Activated CD8-positive, alpha-beta T cell treated with anti-CD3 and anti-CD28 coated beads for 36 hours (primary cell): ENCODE results near the gene PECR. TPM values are rescaled to one million over a fixed set of nuclear protein-coding genes. Genes with fewer than 3 reads are reported as not detected.

Source experiments
- ATAC-seq: fragments of 200-7000 bp; cut with Tn5 transposase; one replicate; pipeline ENCODE4 v1.10.0; 2021; ENCODE audit warnings: mild to moderate bottlenecking, moderate library complexity
- CTCF ChIA-PET: fragments of 350-600 bp; sonication (Branson Sonifier 250); formaldehyde crosslinking; loops from one replicate; lab custom pipeline; 2021; ENCODE audit warnings: antibody characterized with exemption; lab: Charles Lee
- POLR2A ChIA-PET: fragments of 350-600 bp; sonication (Branson Sonifier 250); formaldehyde crosslinking; loops from one replicate; lab custom pipeline; 2021; ENCODE audit warnings: antibody characterized with exemption; lab: Charles Lee
- DNase-seq: peaks from one replicate; pipeline ENCODE4 v3.0.0-alpha.2; 2020
- H3K27ac Mint-ChIP-seq: one replicate; pipeline ENCODE4 v1.8.0; 2021; ENCODE audit warnings: mild to moderate bottlenecking, mixed read lengths
- H3K27me3 Mint-ChIP-seq: one replicate; pipeline ENCODE4 v1.8.0; 2021; ENCODE audit warnings: mixed read lengths
- H3K36me3 Mint-ChIP-seq: one replicate; pipeline ENCODE4 v1.8.0; 2021; ENCODE audit warnings: low read depth, mixed read lengths
- H3K4me1 Mint-ChIP-seq: one replicate; pipeline ENCODE4 v1.8.0; 2021; ENCODE audit warnings: low read depth, mixed read lengths
- H3K4me3 Mint-ChIP-seq: one replicate; pipeline ENCODE4 v1.8.0; 2021; ENCODE audit warnings: mild to moderate bottlenecking, moderate library complexity, mixed read lengths
- H3K9me3 Mint-ChIP-seq: one replicate; pipeline ENCODE4 v1.8.0; 2021; ENCODE audit warnings: mixed read lengths
- intact Hi-C: fragments of 100-400 bp; cut with micrococcal nuclease; formaldehyde crosslinking; loops from one replicate; pipeline ENCODE4 v1.10.0; 2022
- total RNA-seq, 2 experiments: library from RNA; stranded (reverse); gene quantifications; one replicate each; pipeline ENCODE4 v1.2.3, GENCODE V29; 2021
- TF ChIP-seq, protein P1 (sequence below): fragments of 200-600 bp; IDR thresholded peaks from one replicate; pipeline ENCODE4 v1.8.0; 2022; ENCODE audit warnings: antibody characterized with exemption, mild to moderate bottlenecking

PECR gene
- total RNA-seq, result 10 to 100 TPM; 21.1 to 22.5 TPM

DNA sequence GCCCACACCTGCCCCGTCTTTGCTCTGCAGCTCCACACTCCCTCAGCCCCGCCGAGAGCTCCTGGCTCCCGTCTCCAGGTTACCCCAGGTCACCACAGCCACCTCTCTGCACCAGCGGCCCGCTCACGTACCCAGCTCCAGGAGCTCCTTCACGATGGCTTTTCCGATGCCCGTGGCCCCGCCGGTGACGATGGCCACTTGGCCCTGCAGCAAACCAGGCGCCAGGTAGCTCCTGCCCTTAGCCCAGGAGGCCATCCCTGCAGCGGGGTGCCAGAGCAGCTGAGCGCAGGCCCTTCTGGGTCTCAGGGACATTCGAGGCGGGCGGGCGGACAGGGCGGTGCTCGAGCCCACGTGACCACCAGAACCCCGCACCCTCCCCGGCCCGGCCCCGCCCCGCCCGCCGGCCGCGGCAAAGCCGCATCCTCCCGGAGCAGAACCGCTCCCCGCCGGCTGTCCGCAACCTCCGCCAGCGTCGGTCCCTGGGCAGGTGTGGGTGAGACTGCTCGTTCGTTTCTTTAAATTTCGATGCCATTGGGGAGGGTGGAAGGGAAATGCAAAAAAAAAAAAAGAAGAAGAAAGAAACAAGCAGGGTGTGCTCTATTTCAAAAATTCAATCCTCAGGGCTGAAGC lies at the start of gene PECR, which contains the start of gene TMEM169:
PECR (minus strand) TSS at position 323 of the 630 bp plus-strand sequence; CDS start at position 255, 68 bp downstream.
TMEM169 (plus strand) TSS at position 433 of the 630 bp plus-strand sequence. CDS start 14,045 bp downstream, outside the sequence.
- ChIA-PET CTCF (interaction anchor here (0.7 to 1.4 kb wide), 11 partner anchors 9 to 65 kb away, joined by 3 to 7 read pairs (median 4); partner anchors contain the start of gene XRCC5), POLR2A (interaction anchor here (0.6 to 7.0 kb wide), 6 partner anchors 11 to 79 kb away, joined by 3 to 41 read pairs (median 6); partner anchors contain the start of gene XRCC5)
- ATAC-seq (peak; percentile 91), DNase-seq (peak; percentile 82)
- peak within 1 kb of the TSS; percentile 84 for H3K27ac Mint-ChIP-seq
- no peaks in the 10 kb centered on the region for H3K36me3 Mint-ChIP-seq
- H3K9me3 Mint-ChIP-seq, result no peaks in the 10 kb centered on the region
- TF ChIP-seq, protein P1, sequence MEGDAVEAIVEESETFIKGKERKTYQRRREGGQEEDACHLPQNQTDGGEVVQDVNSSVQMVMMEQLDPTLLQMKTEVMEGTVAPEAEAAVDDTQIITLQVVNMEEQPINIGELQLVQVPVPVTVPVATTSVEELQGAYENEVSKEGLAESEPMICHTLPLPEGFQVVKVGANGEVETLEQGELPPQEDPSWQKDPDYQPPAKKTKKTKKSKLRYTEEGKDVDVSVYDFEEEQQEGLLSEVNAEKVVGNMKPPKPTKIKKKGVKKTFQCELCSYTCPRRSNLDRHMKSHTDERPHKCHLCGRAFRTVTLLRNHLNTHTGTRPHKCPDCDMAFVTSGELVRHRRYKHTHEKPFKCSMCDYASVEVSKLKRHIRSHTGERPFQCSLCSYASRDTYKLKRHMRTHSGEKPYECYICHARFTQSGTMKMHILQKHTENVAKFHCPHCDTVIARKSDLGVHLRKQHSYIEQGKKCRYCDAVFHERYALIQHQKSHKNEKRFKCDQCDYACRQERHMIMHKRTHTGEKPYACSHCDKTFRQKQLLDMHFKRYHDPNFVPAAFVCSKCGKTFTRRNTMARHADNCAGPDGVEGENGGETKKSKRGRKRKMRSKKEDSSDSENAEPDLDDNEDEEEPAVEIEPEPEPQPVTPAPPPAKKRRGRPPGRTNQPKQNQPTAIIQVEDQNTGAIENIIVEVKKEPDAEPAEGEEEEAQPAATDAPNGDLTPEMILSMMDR, result no peak
- peaks cover 51% of the 10 kb centered on the region for H3K4me1 Mint-ChIP-seq
- H3K27me3 Mint-ChIP-seq, result no peaks in the 10 kb centered on the region
- peak within 1 kb of the TSS; percentile 89 for H3K4me3 Mint-ChIP-seq
- intact Hi-C loops, result no loop called here

- CTCF ChIA-PET, result interaction anchor here (0.9 to 2.5 kb wide), 6 partner anchors 10 to 65 kb away, joined by 3 to 18 read pairs (median 8); no protein-coding TSS in a partner anchor
- H3K36me3 Mint-ChIP-seq, result peaks cover 70% of the 10 kb centered on the region
- intact Hi-C loops, result no loop called here
- no peaks in the 10 kb centered on the region for H3K27me3 Mint-ChIP-seq
- DNase-seq (no peak), ATAC-seq (no peak)
- POLR2A ChIA-PET, result interaction anchor here (0.6 to 2.1 kb wide), 5 partner anchors 9 to 20 kb away, joined by 3 to 10 read pairs (median 4); no protein-coding TSS in a partner anchor
- peak overlapping the region; percentile 48 for H3K27ac Mint-ChIP-seq
- peaks cover 71% of the 10 kb centered on the region for H3K4me1 Mint-ChIP-seq
- TF ChIP-seq, protein P1, result no peak
- H3K4me3 Mint-ChIP-seq, result no peak overlapping the region
- H3K9me3 Mint-ChIP-seq, result no peaks in the 10 kb centered on the region
These were observed 48.9 kb upstream of the PECR start for GRCh38 chr2:216130346-216130971.

- ATAC-seq, result no peak
- Mint-ChIP-seq H3K9me3 (no peaks in the 10 kb centered on the region), H3K27ac (peak overlapping the region; percentile 12), H3K4me1 (peaks cover 73% of the 10 kb centered on the region), H3K4me3 (no peak overlapping the region), H3K27me3 (no peaks in the 10 kb centered on the region), H3K36me3 (peaks cover 72% of the 10 kb centered on the region)
- ChIA-PET CTCF (interaction anchor here (1.0 kb wide), 2 partner anchors 13 to 17 kb away, joined by 3 read pairs; no protein-coding TSS in a partner anchor), POLR2A (interaction anchor here (0.8 to 2.0 kb wide), 3 partner anchors 10 to 20 kb away, joined by 3 to 5 read pairs (median 5); partner anchors contain the start of gene XRCC5)
- TF ChIP-seq, protein P1, result no peak
- no peak for DNase-seq
- intact Hi-C loops, result no loop called here
These were observed 45.3 kb upstream of the PECR start for GRCh38 chr2:216126943-216127342.

GRCh38 chr2:216121255-216121654 lies 39.6 kb upstream of the PECR start:
- peak overlapping the region; percentile 96 for H3K27ac Mint-ChIP-seq
- TF ChIP-seq, protein P1, result no peak
- ChIA-PET CTCF (interaction anchor here (1.3 to 1.5 kb wide), 2 partner anchors 75 to 88 kb away, joined by 4 to 5 read pairs; no protein-coding TSS in a partner anchor), POLR2A (interaction anchor here (0.8 to 6.5 kb wide), 4 partner anchors 10 to 40 kb away, joined by 3 to 39 read pairs (median 4); partner anchors contain the start of gene XRCC5)
- H3K4me3 Mint-ChIP-seq, result peak overlapping the region; percentile 26
- H3K36me3 Mint-ChIP-seq, result peaks cover 86% of the 10 kb centered on the region
- DNase-seq (no peak), ATAC-seq (no peak)
- intact Hi-C loops, result no loop called here
- H3K9me3 Mint-ChIP-seq, result no peaks in the 10 kb centered on the region
- peaks cover 89% of the 10 kb centered on the region for H3K4me1 Mint-ChIP-seq
- H3K27me3 Mint-ChIP-seq, result no peaks in the 10 kb centered on the region
